Neural progenitor cell (in vitro differentiated cells): ENCODE data around the gene DAAM2.

ENCODE experiments used
- EZH2 ChIP-seq: fragments of 200-600 bp; sonication (generic); IDR thresholded peaks from 2 replicates; pipeline ENCODE4 v1.6.1; 2017; ENCODE audit warnings: antibody characterized with exemption, mild to moderate bottlenecking, moderate library complexity
- EZH2phosphoT487 ChIP-seq: fragments of 200-600 bp; sonication (generic); IDR thresholded peaks from 2 replicates; pipeline ENCODE4 v1.6.1; 2017; ENCODE audit warnings: antibody characterized with exemption
- TF ChIP-seq, protein P1 (sequence below): fragments of 200-600 bp; sonication (generic); IDR thresholded peaks from 2 replicates; pipeline ENCODE4 v1.5.1; 2017; ENCODE audit warnings: antibody characterized with exemption, mild to moderate bottlenecking

GRCh38 chr6:39849764-39850163, 57.6 kb downstream of the DAAM2 start:
- no peak for TF ChIP-seq EZH2
- TF ChIP-seq, protein P1, sequence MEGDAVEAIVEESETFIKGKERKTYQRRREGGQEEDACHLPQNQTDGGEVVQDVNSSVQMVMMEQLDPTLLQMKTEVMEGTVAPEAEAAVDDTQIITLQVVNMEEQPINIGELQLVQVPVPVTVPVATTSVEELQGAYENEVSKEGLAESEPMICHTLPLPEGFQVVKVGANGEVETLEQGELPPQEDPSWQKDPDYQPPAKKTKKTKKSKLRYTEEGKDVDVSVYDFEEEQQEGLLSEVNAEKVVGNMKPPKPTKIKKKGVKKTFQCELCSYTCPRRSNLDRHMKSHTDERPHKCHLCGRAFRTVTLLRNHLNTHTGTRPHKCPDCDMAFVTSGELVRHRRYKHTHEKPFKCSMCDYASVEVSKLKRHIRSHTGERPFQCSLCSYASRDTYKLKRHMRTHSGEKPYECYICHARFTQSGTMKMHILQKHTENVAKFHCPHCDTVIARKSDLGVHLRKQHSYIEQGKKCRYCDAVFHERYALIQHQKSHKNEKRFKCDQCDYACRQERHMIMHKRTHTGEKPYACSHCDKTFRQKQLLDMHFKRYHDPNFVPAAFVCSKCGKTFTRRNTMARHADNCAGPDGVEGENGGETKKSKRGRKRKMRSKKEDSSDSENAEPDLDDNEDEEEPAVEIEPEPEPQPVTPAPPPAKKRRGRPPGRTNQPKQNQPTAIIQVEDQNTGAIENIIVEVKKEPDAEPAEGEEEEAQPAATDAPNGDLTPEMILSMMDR: no peak
- no peak for TF ChIP-seq EZH2phosphoT487
